ENCODE measurements around the gene TP73. TPM values are rescaled to one million over a fixed set of nuclear protein-coding genes. Genes with fewer than 3 reads are reported as not detected.

The TP73 gene
- total and polyA plus RNA-seq, 7 donors: under 0.01 to 0.13 (median 0.01) TPM; not detected in 4

- WGBS, 3 donors: 44 to 55% (median 47%) methylated on average over 35 of the region's 35 CpGs
- intact Hi-C loops (cut with DNase I): no loop called here
- Histone ChIP-seq H3K27me3 (ENCODE audit: insufficient read depth in 3 of 3, low read length in 2 of 3) (peaks cover 0 to 7% (median 4%) of the 10 kb centered on the region in 3 donors), H3K4me3 (no peak overlapping the region), H3K27ac (no peak overlapping the region), H3K36me3 (ENCODE audit: insufficient read depth in 1 of 2, low read depth in 1 of 2) (no peaks in the 10 kb centered on the region), H3K4me1 (peaks cover 6% of the 10 kb centered on the region), H3K9me3 (no peaks in the 10 kb centered on the region)
- no peak for DNase-seq
- no peak for ATAC-seq
- TF ChIP-seq CTCF (IDR thresholded peaks at IDR 0.05): no peak
Observed at GRCh38 chr1:3707298-3707938, 55.1 kb downstream of the TP73 start.

- TF ChIP-seq CTCF (IDR thresholded peaks at IDR 0.05): no peak
- peaks cover 8% of the 10 kb centered on the region for H3K4me1 ChIP-seq
- no peaks in the 10 kb centered on the region for H3K9me3 ChIP-seq
- H3K4me3 ChIP-seq: no peak overlapping the region
- H3K27ac ChIP-seq: no peak overlapping the region
- no peak for ATAC-seq
- DNase-seq: no peak
- 63 to 74% (median 67%) methylated on average over 10 to 11 of the region's 11 CpGs for WGBS, 3 donors
- intact Hi-C loops (cut with DNase I): no loop called here
- H3K36me3 ChIP-seq (ENCODE audit: insufficient read depth in 1 of 2, low read depth in 1 of 2): no peaks in the 10 kb centered on the region
- peaks cover 0 to 7% (median 4%) of the 10 kb centered on the region in 3 donors for H3K27me3 ChIP-seq (ENCODE audit: insufficient read depth in 3 of 3, low read length in 2 of 3)
Observed at GRCh38 chr1:3707939-3708328, 55.6 kb downstream of the TP73 start.

GRCh38 chr1:3708791-3709190 lies 56.5 kb downstream of the TP73 start:
- intact Hi-C loops (cut with DNase I): no loop called here
- H3K27me3 ChIP-seq (ENCODE audit: insufficient read depth in 3 of 3, low read length in 2 of 3): peaks cover 0 to 7% (median 4%) of the 10 kb centered on the region in 3 donors
- TF ChIP-seq CTCF (IDR thresholded peaks at IDR 0.05): no peak

GRCh38 chr1:3710251-3710650 lies 57.9 kb downstream of the TP73 start:
- Histone ChIP-seq H3K9me3 (no peaks in the 10 kb centered on the region), H3K4me1 (peaks cover 28% of the 10 kb centered on the region), H3K36me3 (ENCODE audit: insufficient read depth in 1 of 2, low read depth in 1 of 2) (no peaks in the 10 kb centered on the region), H3K27ac (no peak overlapping the region), H3K27me3 (ENCODE audit: insufficient read depth in 3 of 3, low read length in 2 of 3) (peaks cover 0 to 7% (median 4%) of the 10 kb centered on the region in 3 donors), H3K4me3 (no peak overlapping the region)
- ATAC-seq (no peak), DNase-seq (no peak)
- intact Hi-C loops (cut with DNase I): no loop called here
- TF ChIP-seq CTCF (IDR thresholded peaks at IDR 0.05): no peak
- WGBS, 3 donors: 94 to 96% (median 95%) methylated on average over 13 to 15 of the region's 15 CpGs

More at GRCh38 chr1:3708791-3709190, 56.5 kb downstream of the TP73 start:
- H3K36me3 ChIP-seq (ENCODE audit: insufficient read depth in 1 of 2, low read depth in 1 of 2): no peaks in the 10 kb centered on the region
- no peaks in the 10 kb centered on the region for H3K9me3 ChIP-seq
- no peak overlapping the region for H3K4me3 ChIP-seq
- ATAC-seq (no peak), DNase-seq (no peak)
- H3K4me1 ChIP-seq: peaks cover 14% of the 10 kb centered on the region
- no peak overlapping the region for H3K27ac ChIP-seq
- 58 to 73% (median 61%) methylated on average over 13 to 19 of the region's 19 CpGs for WGBS, 3 donors

GRCh38 chr1:3711381-3711779 lies 59.1 kb downstream of the TP73 start:
- WGBS, 3 donors: 23 to 40% (median 30%) methylated on average over 11 of the region's 11 CpGs
- Histone ChIP-seq H3K27ac (no peak overlapping the region), H3K36me3 (ENCODE audit: insufficient read depth in 1 of 2, low read depth in 1 of 2) (no peaks in the 10 kb centered on the region), H3K27me3 (ENCODE audit: insufficient read depth in 3 of 3, low read length in 2 of 3) (peaks cover 0 to 6% (median 4%) of the 10 kb centered on the region in 3 donors), H3K4me3 (no peak overlapping the region), H3K9me3 (no peaks in the 10 kb centered on the region), H3K4me1 (peaks cover 29% of the 10 kb centered on the region)
- intact Hi-C loops (cut with DNase I): no loop called here
- DNase-seq: no peak
- ATAC-seq: no peak
- TF ChIP-seq CTCF (IDR thresholded peaks at IDR 0.05): no peak

All from psoas muscle (tissue), 8 donors.